ENCODE data around the gene WDR17.

DNA sequence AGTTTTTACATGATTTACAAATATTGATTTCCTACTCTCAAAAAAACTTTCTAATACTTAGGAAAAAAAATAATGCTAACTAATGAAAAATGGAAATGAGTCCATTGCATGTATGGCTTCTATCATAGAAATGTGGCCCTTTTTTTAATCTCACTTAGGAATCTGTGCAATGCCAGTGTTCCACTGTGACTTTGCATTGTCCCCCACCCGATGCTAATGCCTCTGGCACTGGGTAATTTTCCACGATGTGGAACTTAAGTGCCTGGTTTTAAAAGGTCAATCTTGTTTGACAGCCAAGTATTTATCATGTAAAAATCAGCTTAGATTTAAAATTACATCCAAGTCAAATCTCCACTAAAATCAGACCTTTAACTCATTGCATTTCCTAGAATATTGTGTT lies 76.6 kb downstream of the WDR17 start:
- TF ChIP-seq, protein P1, sequence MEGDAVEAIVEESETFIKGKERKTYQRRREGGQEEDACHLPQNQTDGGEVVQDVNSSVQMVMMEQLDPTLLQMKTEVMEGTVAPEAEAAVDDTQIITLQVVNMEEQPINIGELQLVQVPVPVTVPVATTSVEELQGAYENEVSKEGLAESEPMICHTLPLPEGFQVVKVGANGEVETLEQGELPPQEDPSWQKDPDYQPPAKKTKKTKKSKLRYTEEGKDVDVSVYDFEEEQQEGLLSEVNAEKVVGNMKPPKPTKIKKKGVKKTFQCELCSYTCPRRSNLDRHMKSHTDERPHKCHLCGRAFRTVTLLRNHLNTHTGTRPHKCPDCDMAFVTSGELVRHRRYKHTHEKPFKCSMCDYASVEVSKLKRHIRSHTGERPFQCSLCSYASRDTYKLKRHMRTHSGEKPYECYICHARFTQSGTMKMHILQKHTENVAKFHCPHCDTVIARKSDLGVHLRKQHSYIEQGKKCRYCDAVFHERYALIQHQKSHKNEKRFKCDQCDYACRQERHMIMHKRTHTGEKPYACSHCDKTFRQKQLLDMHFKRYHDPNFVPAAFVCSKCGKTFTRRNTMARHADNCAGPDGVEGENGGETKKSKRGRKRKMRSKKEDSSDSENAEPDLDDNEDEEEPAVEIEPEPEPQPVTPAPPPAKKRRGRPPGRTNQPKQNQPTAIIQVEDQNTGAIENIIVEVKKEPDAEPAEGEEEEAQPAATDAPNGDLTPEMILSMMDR (IDR thresholded peaks at IDR 0.05), result no peak
- TF ChIP-seq POLR2A (IDR thresholded peaks at IDR 0.05), result no peak

All from Peyer's patch (tissue), 4 donors.